Endothelial cell of umbilical vein (primary cell): ENCODE measurements around the gene RABEP1. TPM values are rescaled to one million over a fixed set of nuclear protein-coding genes. Genes with fewer than 3 reads are reported as not detected.

Source experiments
- BruUV-seq: library from RNA; stranded (reverse); fragments of 400-500 nt; replicated peaks from 2 replicates; lab custom pipeline; 2021; lab: Mats Ljungman, UMichigan
- CTCF ChIA-PET: fragments of 300-600, 350-600 bp; sonication (Branson Sonifier 250); formaldehyde crosslinking; loops from one replicate; lab custom pipeline; 2021; ENCODE audit warnings: antibody characterized with exemption, inconsistent platforms; lab: Charles Lee
- POLR2A ChIA-PET: fragments of 300-600, 350-600 bp; sonication (Branson Sonifier 250); formaldehyde crosslinking; loops from one replicate; lab custom pipeline; 2021; ENCODE audit warnings: antibody characterized with exemption, inconsistent platforms; lab: Charles Lee
- DNase-seq: peaks from one replicate; pipeline ENCODE4 v3.0.0-alpha.2; 2011; ENCODE audit warnings: low read depth, low spot score
- FAIRE-seq: peaks from 2 replicates; lab custom pipeline; 2011; peaks lifted over from hg19 to GRCh38; lab: Jason Lieb, UNC
- H2AFZ ChIP-seq: 2 replicates; pipeline ENCODE4 v1.6.0; 2012; ENCODE audit warnings: low read depth, low read length, control low read depth, inconsistent platforms
- H3K27ac ChIP-seq: 2 replicates; pipeline ENCODE4 v1.5.1; 2011; ENCODE audit warnings: low read depth, mild to moderate bottlenecking, control low read depth, low read length, moderate library complexity; ENCODE audit not compliant: insufficient read depth
- H3K27me3 ChIP-seq, 2 experiments: 2 replicates each; pipeline versions ENCODE4 v1.6.0 to v1.6.1; 2011; ENCODE audit warnings: low read length in 2 of 2, mixed read lengths in 1 of 2; ENCODE audit not compliant: control insufficient read depth in 2 of 2, insufficient read depth in 2 of 2
- H3K36me3 ChIP-seq, 2 experiments: 2 replicates in 1 of 2; 3 replicates in 1 of 2; pipeline ENCODE4 v1.5.1; 2011; ENCODE audit warnings: low read length in 2 of 2, mild to moderate bottlenecking in 1 of 2, moderate library complexity in 1 of 2; ENCODE audit not compliant: control insufficient read depth in 2 of 2, insufficient read depth in 2 of 2; ENCODE audit errors: extremely low read depth in 1 of 2
- H3K4me1 ChIP-seq: 3 replicates; pipeline ENCODE4 v1.5.1; 2011; ENCODE audit warnings: mild to moderate bottlenecking, low read length; ENCODE audit not compliant: control insufficient read depth, insufficient read depth; ENCODE audit errors: extremely low read depth
- H3K4me2 ChIP-seq: 2 replicates; pipeline ENCODE4 v1.6.1; 2011; ENCODE audit warnings: low read length, control low read depth, mixed read lengths; ENCODE audit not compliant: insufficient read depth
- H3K4me3 ChIP-seq, 3 experiments: fragments of 200-600 bp in 1 of 3; sonication (generic), shearing (Covaris generic) in 1 of 3; replicated peaks in 1 of 3; 2 replicates each; pipeline ENCODE4 v1.5.1; 2011 to 2016; ENCODE audit warnings: control low read depth in 3 of 3, low read length in 3 of 3, mild to moderate bottlenecking in 2 of 3, inconsistent platforms in 1 of 3, low read depth in 1 of 3, moderate library complexity in 1 of 3; ENCODE audit not compliant: insufficient read depth in 1 of 3
- H3K79me2 ChIP-seq: 2 replicates; pipeline ENCODE4 v1.6.0; 2012; ENCODE audit warnings: low read length, inconsistent platforms; ENCODE audit not compliant: control insufficient read depth, insufficient read depth
- H3K9ac ChIP-seq: replicated peaks from 2 replicates; pipeline ENCODE3; 2011; ENCODE audit warnings: low read length, control low read depth; ENCODE audit not compliant: insufficient read depth; ENCODE audit errors: extremely low read depth
- H3K9me1 ChIP-seq: replicated peaks from 3 replicates; pipeline ENCODE4 v1.6.0; 2011; ENCODE audit warnings: mild to moderate bottlenecking, low read length; ENCODE audit not compliant: control insufficient read depth, insufficient read depth; ENCODE audit errors: extremely low read depth
- H3K9me3 ChIP-seq: replicated peaks from 2 replicates; pipeline ENCODE4 v1.5.1; 2012; ENCODE audit warnings: low read length, inconsistent platforms; ENCODE audit not compliant: control insufficient read depth, insufficient read depth
- H4K20me1 ChIP-seq: replicated peaks from 2 replicates; pipeline ENCODE3; 2011; ENCODE audit warnings: mild to moderate bottlenecking, low read length; ENCODE audit not compliant: control insufficient read depth, insufficient read depth; ENCODE audit errors: extremely low read depth
- EZH2 ChIP-seq: IDR thresholded peaks from 2 replicates; pipeline ENCODE4 v1.6.1; 2012; ENCODE audit warnings: borderline replicate concordance, low read depth, mild to moderate bottlenecking, moderate library complexity, low read length, inconsistent platforms; ENCODE audit not compliant: severe bottlenecking
- GATA2 ChIP-seq: IDR thresholded peaks from 2 replicates; pipeline ENCODE4 v1.7.0; 2011; ENCODE audit warnings: low read depth, mild to moderate bottlenecking, moderate library complexity, mixed read lengths, low read length; ENCODE audit not compliant: insufficient read length, insufficient read depth
- JUN ChIP-seq: IDR thresholded peaks from 2 replicates; pipeline ENCODE4 v1.6.1; 2011; ENCODE audit warnings: borderline replicate concordance, low read depth; ENCODE audit not compliant: insufficient read length, insufficient read depth
- MYC ChIP-seq: IDR thresholded peaks from one replicate; pipeline ENCODE4 v1.6.1; 2011; ENCODE audit warnings: mild to moderate bottlenecking, low read depth, low read length
- POLR2A ChIP-seq: IDR thresholded peaks from 2 replicates; pipeline ENCODE4 v1.6.1; 2012; ENCODE audit warnings: low read depth, mild to moderate bottlenecking, control low read depth, low read length
- POLR2AphosphoS5 ChIP-seq: IDR thresholded peaks from 2 replicates; pipeline ENCODE4 v1.6.1; 2012; ENCODE audit warnings: low read depth, mild to moderate bottlenecking, control low read depth, low read length, moderate library complexity; ENCODE audit not compliant: insufficient read depth
- dilution Hi-C: fragments of 300-500 bp; cut with MboI; formaldehyde crosslinking; loops from one replicate; pipeline ENCODE4 v1.15.0; 2019; ENCODE audit warnings: low sequenced_read_pairs; ENCODE audit not compliant: extremely low pct_ligation_motif_present
- intact Hi-C: fragments of 100-400 bp; cut with micrococcal nuclease; formaldehyde crosslinking; loops from one replicate; pipeline ENCODE4 v1.10.0; 2022
- polyA plus RNA-seq, 4 experiments: library from polyadenylated mRNA; depleted of rRNA in 3 of 4; stranded (reverse) in 3 of 4; unstranded in 1 of 4; fragments of >200 nt; gene quantifications; 2 replicates each; pipeline versions ENCODE4 v1.2.1 to v1.2.3, GENCODE V29; 2011 to 2012; ENCODE audit warnings: missing spikeins in 1 of 4
- total RNA-seq: library from RNA; stranded (reverse); gene quantifications from 2 replicates; pipeline ENCODE4 v1.2.3, GENCODE V29; 2021
- TF ChIP-seq, protein P1 (sequence below): IDR thresholded peaks from 2 replicates; pipeline ENCODE4 v1.6.1; 2011; ENCODE audit not compliant: insufficient read depth, insufficient read length
- TF ChIP-seq, protein P2 (sequence below), 2 donors: IDR thresholded peaks; 1 replicate in 1 of 2; 2 replicates in 1 of 2; pipeline ENCODE4 v1.5.1; 2011; ENCODE audit warnings: low read length in 2 of 2, mild to moderate bottlenecking in 2 of 2, moderate library complexity in 2 of 2, control low read depth in 1 of 2, inconsistent platforms in 1 of 2, low read depth in 1 of 2; ENCODE audit not compliant: insufficient read depth in 1 of 2; ENCODE audit errors: extremely low read depth in 1 of 2

RABEP1 gene
- total and polyA plus RNA-seq, 2 donors (not counting 3 experiments of a cell fraction or from before 2014, with no cell fraction given) = 10.1 to 54.8 TPM

DNA sequence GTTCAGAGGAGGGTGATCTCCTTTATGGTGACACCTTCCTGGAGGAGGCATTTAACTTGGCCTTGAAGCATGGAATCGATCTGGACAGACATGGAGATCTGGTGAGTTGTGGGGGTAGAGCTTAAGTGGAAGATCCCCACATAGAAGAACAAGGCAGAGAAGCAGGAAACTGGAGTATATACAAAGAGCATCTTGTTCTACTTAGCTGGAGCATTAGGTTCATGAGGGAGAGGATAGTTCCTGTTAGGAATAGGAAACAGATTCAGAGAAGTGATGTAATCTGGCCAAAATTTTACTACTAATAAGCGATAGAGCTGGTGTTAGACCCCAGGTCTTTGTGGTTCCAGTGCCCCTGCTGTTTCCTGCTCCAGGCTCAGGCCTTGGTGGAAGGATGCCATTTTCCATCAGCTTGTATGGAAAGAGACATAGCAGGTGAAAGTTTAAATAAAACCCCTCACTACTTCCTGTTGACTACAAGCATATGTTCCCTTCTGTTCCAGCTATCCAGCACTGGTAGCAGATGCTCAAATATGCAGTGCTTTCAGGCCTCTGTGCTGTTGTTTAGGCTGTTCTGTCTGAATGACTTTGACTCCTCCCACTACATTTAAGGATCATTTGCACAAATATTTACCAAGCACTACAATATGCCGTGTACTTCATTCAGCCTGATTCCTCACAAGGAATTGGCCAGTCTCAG, 147.3 kb downstream of the RABEP1 start:
- BruUV-seq = no TSS peak
- ChIA-PET POLR2A (no interaction called here), CTCF (interaction anchor here (6.0 kb wide), 1 partner anchor 10 kb away, joined by 43 read pairs; the partner anchor contains the start of gene C1QBP)
- Histone ChIP-seq H2AFZ (no peak overlapping the region), H3K4me2 (no peak overlapping the region), H3K9ac (no peak overlapping the region), H3K27ac (no peak overlapping the region), H3K9me3 (no peaks in the 10 kb centered on the region), H3K27me3 (no peaks in the 10 kb centered on the region), H4K20me1 (no peaks in the 10 kb centered on the region), H3K9me1 (no peaks in the 10 kb centered on the region), H3K4me1 (no peaks in the 10 kb centered on the region), H3K4me3 (no peak overlapping the region), H3K79me2 (no peaks in the 10 kb centered on the region), H3K36me3 (peaks cover 24 to 54% of the 10 kb centered on the region in 2 experiments)
- intact Hi-C loops = no loop called here
- TF ChIP-seq, protein P1, sequence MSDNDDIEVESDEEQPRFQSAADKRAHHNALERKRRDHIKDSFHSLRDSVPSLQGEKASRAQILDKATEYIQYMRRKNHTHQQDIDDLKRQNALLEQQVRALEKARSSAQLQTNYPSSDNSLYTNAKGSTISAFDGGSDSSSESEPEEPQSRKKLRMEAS = no peak
- TF ChIP-seq JUN (no peak), GATA2 (no peak), POLR2AphosphoS5 (no peak), POLR2A (no peak), EZH2 (no peak), MYC (no peak)
- TF ChIP-seq, protein P2, sequence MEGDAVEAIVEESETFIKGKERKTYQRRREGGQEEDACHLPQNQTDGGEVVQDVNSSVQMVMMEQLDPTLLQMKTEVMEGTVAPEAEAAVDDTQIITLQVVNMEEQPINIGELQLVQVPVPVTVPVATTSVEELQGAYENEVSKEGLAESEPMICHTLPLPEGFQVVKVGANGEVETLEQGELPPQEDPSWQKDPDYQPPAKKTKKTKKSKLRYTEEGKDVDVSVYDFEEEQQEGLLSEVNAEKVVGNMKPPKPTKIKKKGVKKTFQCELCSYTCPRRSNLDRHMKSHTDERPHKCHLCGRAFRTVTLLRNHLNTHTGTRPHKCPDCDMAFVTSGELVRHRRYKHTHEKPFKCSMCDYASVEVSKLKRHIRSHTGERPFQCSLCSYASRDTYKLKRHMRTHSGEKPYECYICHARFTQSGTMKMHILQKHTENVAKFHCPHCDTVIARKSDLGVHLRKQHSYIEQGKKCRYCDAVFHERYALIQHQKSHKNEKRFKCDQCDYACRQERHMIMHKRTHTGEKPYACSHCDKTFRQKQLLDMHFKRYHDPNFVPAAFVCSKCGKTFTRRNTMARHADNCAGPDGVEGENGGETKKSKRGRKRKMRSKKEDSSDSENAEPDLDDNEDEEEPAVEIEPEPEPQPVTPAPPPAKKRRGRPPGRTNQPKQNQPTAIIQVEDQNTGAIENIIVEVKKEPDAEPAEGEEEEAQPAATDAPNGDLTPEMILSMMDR (IDR thresholded peaks at IDR 0.05; ENCODE audit: extremely low read depth in 1 of 2, insufficient read depth in 1 of 2, low read depth in 1 of 2, low read length in 2 of 2) = no peak
- FAIRE-seq (no peak), DNase-seq (no peak)
- dilution Hi-C loops = no loop called here
